NCI-H526 treated with DMSO at 0.1 percent for 48 hours (cell line): ENCODE measurements around the gene SURF6.
"Not testable (repeated sequence)": the region's sequence is repeated elsewhere in the genome, so short reads cannot be mapped to it uniquely, and the experiment has no call there.

Source experiments
- DNase-seq: peaks from one replicate; lab custom pipeline; 2025; lab: John Stamatoyannopoulos, UW

The SURF6 gene

DNA sequence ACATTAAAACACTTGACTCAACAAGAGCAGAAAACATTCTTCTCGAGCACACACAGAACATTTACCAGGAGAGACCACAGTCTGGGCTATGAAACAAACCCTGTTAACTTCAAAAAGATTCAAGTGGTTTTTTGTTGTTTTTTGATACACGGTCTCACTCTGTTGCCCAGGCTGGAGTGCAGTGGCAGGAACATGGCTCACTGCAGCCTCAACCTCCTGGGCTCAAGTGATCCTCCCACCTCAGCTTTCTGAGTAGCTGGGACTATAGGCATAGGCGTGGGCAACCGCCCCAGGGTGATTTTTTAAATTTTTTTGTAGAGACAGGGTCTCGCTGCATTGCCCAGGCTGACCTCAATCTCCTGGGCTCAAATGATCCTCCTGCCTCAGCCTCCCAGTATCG is 9.0 kb downstream of the SURF6 start:
- DNase-seq = not testable (repeated sequence)

DNA sequence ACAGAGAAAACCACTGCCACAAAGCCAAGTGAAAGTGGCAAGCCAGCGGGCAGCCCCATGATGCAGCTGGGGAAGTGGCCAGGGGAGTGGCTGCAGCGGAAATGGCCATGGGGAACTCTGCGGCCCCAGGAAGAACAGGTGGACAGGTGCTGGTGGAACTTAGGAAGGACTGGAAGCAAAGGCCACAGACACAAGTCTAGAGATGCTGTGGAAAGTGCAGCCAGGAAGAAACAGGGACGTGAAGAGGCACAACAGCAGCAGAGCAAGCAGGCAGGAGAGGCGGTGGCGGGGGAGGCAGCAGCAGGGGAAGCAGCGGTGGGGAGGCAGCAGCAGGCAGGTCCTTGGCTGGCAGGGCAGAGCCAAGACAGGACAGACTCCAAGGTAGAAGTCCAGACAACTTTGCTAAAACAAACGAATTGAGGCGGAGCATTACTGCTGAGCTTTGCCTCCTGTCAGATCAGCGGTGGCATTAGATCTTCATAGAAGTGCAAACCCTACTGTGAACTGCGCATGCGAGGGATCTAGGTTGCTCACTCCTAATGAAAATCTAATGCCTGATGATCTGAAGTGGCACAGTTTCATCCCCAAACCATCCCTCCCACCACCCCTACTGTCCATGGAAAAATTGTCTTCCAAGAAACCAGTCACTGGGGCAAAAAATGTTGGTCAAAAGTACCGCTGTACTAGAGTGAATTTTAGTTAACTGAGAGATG is 11.8 kb downstream of the SURF6 start:
- no peak for DNase-seq

DNA sequence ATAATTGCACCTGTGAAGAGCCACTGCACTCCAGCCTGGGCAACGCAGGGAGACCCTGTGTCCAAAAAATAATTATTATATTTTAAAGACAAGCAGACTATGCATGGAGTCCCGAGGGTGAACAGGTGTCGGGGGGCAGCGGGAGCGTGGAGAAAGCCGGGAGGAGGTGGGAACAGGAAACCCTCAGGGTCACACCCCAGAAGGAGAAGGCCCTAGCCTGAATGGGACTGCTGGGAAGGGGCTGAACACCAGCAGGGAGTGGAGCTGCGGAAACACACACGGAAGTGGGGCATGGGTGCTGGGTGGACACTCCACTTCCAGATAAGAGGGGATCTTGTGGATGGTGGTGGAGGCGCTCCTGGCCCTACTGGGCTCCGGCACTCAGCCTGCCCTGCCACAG is 12.8 kb downstream of the SURF6 start:
- DNase-seq = no peak

DNA sequence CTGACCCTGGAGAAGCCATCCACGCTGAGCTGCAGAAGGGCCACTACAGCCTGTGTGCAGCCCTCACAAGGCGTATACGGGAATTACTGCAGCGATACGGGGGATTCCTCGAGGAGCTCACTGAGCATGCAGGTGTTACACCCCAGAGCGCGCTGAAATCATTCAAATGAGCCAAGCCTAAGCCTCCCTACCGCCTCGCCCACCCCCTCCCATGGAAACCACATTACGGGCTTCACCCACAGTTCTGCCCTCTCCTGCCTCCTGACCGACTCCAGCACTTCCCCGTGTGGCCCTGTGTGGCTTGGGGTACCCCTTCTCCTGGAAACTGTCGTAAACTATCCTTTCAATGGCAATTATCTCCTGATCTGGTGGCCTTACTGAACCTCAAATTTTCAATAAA is 13.3 kb downstream of the SURF6 start:
- DNase-seq = no peak

DNA sequence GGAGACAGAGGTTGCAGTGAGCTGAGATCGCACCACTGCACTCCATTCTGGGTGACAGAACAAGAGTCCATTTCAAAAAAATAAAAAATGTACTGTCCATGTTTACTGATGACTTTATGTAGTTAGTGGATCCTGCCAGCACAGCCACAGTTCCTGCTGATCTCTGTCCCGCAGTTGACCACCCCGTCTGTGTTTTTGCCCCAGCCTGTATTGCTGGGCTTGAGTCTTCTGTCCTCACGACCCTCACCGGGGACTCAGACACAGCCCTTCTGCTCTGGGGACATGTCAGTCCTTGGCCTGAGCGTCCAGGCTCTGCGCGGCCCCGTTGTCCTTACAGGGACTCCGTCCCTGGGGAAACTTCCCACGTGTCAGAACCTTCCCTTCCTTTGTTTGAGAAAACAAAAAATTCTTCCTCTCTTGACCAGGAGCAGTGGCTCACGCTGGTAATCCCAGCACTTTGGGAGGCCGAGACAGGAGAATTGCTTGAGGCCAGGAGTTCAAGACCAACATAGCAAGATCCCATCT is 14.5 kb downstream of the SURF6 start:
- DNase-seq = no peak

DNA sequence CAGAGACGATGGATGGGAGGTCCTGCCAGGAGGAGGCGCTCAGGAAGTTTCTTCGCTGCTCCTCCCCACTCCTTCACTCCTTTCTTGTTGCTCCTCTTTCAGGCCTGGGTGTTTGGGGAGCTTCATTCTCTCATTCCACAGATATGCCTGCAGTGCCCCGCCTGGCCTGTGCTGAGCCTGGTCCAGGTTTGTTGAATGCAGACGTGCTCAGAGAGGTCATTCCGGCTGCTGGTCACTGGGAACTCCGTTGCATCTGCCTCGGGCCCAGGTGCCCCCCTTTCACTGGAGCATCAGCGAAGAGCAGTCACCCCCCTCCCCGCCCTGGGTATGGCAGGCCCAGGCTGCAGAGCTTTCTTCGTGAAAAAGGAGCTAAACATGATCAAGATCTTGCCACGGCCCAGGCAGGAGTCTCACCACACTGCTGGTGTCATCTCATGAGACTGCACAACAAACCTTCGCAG is 15.5 kb downstream of the SURF6 start:
- DNase-seq = no peak

DNA sequence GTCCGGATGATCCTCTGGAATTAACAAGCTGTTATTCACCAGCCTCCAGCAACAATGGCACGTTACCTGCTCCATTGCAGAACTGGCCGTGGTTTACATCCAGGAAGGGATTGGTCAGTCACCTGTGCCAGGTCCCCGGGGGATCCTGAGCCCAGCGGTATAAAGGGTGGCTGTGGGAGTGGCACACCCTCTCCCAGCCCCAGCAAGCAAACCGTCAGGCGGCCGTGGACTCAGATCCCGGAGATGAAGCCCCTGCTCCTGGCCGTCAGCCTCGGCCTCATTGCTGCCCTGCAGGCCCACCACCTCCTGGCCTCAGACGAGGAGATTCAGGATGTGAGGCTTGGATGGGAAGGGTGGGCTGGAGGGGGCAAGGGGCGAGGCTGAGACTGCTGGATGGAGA is 18.4 kb downstream of the SURF6 start:
- not testable (repeated sequence) for DNase-seq

DNA sequence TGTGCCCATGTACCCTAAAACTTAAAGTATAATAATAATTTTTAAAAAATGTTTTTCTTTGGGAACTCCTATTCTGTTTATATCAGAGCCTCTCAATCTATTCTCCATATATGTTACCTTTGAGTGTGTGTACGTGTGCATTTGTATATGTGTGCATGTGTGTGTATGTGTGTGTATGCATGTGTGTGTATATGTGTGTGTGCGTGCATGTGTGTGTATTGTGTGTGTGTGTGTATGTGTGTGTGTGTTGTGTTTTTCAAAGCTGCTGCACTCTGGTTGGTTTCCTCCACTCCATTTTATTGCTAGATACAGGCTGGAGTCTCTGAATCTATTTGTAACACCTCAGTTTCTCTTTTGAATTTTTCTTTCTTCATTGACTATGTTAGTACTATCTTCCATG is 20.0 kb downstream of the SURF6 start:
- no peak for DNase-seq

DNA sequence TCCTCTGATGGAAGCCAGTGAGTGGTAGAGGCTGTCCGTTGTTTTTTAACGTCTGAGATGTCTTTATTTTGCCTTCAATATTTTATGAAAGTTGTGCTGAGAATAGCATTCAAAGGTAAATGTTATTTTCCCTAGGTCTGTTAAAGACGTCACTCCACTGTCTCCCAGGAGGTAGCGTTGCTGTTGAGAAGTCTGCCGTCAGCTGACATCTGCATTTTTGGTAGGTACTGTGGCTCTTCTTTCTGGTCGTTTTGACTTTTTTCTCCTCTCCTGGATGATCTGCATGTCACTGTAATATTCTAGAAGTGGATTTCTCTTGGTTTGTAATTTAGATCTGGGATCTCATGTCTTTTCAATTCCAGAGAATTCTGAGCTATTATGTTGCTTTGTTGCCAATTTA is 26.4 kb downstream of the SURF6 start:
- DNase-seq = no peak

DNA sequence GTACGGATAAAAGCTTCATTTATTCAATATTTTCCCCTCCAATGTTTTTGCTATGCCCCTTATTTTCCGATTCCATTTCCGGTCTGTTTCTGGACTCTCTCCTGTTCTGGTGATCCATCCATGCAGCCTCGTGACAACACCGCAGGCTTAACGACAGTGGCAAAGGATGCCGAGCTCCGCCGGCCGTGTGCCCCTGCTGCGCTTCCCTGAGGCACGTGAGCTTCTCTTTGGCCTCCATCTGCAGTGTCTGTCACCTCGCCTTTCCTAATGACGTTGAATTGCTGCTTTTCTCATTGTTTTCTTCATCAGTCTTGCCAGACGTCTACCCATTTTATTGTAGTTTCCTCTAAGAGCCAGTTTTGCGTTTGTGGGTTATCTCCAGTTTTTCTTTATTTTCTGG is 28.7 kb downstream of the SURF6 start:
- no peak for DNase-seq

DNA sequence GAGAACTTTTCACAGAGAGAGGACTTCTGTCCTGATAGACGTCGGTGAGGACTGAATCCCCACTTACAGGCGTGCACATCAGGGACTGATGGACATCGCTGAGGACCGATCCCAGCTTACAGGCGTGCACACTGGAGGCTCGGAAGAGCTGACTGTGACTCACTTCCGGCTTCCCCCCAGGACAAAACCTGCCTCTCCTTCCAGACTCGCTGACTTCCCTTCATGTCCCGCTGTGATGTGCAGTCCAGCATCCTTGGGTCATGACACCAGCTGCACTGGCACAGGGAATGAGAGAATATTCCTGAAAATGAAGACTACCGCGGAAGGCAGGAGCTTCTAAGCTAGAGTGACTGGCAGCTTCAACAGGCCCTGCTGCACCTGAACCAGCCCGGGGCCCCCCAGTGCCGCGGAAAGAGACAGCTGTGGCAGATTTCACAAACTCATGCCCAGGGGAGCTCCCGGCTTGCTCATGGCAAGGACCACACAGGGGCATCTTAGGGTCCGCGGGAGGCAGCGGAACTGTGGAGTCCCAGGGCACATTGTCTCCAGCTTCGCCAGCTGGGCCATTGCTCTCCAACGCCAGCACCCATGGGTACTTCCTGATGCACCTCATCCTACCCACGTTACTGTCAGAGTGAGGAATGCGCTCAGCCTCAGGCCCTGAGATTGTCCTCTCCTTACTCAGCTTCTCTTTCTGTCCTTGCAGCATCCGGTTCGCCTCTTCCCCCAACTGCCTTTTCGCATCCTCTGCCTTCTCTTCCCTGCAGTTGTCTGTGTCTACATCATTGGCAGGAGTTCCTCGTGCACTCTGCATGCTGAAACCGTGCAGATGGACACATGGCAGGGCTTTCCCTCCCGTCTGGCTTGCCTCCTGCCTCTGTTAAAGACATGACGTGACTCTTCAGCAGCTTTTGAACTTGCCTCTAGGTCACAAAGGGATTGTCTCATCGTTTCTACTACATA is 29.5 kb downstream of the SURF6 start:
- no peak for DNase-seq

DNA sequence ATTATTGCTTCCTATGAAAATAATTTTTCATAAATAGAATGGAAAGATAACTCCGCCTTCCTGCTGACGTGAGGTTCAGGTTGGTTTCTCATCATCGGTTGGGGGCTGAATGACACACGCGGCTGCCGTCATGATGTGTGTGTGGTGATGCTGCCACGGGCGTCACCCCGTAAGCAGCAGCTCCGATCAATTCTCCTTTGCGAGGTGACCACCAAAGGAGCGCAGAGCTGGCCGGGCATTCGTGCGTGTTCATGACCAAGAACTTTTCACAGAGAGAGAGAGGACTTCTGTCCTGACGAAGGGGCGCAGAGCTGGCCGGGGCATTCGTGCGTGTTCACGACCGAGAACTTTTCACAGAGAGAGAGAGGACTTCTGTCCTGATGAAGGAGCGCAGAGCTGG is 30.3 kb downstream of the SURF6 start:
- DNase-seq = no peak

DNA sequence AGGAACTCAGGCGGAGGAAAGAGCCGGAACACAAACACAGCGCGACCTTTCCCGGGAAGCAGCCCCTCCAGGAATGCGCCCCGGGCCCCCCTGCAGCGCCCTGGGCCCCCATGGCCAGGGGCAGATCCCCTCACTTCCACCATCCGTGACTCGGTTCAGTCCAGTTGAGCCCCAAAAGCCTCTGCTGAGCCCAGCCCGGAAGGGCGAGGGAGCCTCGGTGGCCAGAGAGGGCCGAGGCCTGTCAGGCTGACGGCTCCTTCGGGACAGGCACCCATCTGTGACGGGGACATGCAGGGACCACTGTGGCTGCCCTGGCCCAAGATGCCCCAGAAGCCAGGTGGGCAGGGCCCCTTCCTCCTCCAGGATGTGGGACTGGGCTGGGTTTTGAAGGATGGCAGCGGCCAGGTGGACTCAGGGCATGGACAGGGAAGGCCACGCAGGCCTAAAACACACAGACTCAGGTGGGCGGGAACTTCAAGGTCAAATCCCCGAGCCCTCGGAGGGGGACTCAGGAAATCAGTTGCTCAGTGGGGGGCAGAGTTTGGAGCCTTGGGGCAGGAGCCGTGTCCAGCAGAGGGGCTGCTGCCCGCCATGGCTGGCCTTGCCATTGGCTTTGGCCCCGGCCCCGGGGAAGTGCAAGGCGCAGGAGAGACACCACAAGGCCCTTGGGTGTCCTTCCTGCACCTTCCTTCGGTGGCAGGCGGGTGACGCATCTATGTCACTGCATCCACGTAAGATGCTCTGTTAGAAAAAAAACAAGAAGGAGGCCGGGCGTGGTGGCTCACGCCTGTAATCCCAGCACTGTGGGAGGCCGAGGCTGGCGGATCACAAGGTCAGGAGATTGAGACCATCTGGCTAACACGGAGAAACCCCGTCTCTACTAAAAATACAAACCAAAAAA is 31.3 kb downstream of the SURF6 start:
- DNase-seq = no peak

DNA sequence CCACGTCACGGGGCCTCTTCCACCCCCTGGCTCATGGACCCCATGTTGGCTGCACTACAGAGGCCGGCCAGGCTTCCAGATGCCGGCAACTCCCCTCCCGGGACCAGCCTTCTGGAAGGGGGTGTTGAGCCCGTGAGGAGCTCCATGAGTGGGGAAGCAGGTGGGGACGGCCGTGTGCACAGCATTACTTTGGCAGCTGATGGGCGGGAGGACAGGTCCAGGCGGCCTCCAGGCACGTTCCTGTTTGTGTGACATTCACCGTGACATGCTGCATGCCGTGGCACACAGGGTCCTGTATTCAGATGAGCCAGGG is 31.9 kb downstream of the SURF6 start:
- no peak for DNase-seq

DNA sequence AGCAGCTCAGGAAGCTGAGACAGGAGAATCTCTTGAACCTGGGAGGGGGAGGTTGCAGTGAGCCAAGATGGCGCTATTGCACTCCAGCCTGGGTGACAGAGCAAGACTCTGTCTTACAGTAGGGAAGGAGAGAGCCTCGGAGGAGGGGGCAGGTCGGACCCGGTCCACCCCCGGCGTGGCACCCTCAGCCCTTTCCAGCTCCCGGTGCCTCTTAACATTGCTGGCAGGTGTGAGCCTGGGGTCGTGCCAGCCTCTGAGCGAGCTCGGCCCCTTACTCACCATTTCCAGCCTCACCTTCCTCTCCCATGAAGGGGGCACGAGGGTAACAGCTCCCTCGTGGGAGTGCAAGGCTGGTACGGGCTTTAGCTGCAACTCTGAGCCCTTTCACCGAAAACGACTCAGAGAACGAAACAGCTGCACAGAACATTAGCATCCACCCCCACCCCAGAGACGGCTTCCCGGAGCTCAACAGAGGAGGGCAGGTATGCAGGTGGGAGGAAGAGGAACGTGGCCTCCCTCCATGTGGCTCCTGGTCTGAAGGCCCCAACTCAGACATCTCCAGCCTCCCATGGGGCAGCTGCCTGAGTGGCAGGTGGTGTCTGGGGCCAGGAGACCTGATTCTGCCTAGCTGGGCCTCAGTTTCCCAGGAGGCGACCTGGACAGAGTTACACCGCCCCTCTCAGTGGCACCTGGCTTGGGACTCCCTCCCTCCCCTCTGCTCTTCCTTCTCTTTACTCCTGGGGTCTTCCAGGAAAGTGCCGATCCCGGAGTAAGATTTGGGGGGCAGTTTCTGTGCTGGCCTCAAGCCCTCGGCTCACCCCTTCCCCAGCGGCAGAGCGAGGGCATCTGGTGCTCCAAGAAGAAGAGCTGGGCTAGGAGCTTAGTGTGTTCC is 32.5 kb downstream of the SURF6 start:
- no peak for DNase-seq

DNA sequence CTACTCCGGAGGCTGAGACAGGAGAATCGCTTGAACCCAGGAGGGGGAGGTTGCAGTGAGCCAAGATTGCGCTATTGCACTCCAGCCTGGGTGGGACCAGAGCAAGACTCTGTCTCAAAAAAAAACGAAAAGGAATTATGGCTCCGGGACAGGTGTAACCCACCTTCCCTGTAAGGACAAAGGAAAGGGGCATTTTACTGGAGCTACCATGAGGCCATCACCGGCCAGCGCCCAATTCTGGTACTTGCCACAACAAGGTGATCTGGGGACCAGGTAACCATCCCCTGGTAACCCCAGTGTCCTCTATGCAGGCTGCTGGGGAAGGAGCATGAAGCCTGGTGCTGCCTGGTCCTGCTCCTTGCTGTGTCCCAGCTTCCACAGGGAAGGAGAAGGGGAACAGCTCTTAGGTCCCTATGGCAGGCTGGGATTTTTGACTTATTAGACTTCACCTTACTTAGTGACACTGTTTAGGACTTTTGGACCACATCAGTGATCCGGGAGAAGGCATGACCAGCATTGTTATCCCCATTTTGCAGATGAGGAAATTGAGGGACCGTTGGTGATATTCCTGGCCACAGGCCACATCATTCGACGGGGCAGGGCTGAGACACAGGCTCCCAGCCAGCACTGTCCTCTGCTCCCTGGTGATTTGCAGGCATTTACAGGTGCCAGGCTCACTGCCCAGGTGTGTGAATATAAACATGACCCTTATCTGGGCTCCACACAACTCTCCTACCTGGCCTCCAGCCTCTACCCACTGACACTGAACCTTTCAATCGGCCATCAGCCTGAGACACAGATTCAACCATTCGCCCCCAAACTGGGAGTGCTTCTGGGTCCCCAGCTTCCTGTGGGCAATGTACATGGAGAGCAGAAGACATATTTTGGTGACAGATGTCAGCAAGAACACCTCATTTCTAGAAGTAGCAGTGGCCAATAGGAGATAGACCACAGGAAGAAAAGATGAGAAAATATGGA is 34.4 kb downstream of the SURF6 start:
- no peak for DNase-seq

DNA sequence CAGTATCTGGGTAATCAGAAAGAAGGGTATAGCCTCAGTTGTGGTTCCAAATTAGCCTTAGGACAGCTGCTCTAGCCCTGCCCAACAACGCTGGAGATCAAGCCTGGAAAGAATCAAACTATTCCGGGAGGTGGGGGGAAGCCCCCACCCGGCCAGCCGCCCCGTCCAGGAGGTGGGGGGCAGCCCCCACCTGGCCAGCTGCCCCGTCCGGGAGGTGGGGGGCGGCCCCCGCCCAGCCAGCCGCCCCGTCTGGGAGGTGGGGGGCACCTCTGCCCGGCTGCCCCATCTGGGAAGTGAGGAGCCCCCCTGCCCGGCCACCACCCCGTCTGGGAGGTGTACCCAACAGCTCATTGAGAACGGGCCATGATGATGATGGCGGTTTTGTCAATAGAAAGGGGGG is 36.0 kb downstream of the SURF6 start:
- DNase-seq = not testable (repeated sequence)

DNA sequence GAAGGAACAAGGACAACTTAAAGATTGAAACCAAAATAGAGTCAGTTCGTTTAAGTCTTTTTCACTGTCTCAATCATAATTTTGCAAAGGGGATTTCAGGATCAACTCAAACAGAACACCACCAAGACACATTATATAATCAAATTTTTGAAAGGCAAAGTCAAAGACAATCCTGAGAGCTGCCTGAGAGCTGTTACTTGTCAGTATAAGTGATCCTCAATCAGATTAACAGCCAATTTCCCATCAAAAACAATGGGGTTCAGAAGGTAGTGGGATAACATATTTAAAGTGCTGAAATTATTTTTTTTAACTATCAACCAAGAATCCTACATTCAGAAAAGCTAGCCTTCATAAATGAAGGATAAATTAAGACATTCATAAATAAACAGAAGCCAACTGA is 41.7 kb downstream of the SURF6 start:
- no peak for DNase-seq

DNA sequence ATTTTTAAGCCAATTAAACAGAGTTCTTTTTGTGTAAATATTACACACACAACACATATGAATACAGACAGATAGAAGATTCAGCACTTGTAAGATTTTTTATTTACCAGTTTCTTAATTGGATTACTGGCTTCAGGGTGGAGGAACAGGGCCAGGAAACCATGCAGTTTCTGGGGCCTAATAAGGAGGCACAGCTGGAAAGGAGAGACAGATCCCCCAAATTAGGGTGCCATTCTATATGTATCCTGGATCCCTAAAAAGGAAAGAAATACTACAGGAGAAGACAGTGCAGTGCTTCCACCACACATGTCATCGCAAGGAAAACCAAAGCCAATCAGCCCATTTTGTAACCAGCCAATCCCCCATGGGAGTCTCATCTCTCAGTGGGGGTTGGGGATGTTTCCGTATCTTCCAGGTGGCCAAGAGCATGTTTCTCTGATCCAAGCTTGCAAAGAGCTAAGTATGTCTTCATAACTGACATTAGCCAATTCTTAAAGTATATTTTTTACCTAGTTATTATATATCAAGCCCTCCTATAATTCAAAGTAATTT is 45.2 kb downstream of the SURF6 start:
- DNase-seq = no peak

DNA sequence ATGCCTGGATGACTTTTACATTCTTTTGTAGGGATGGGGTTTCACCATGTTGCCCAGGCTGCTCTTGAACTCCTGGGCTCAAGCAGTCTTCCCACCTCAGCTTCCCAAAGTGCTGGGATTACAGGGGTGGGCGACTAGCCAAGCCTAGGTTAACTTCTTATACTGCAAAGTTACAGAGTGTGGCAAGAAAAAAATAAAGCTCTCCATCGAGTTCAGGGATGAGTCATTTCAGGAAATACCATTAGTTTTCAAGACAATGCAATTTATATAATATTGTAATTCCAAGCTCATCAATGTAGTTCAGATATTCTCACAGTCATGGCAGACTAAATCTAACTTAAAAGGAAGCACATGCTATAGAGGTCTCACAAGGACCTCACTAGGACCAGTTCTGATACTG is 49.5 kb downstream of the SURF6 start:
- no peak for DNase-seq
